Suppressor macrophage treated with lipopolysaccharide for 4 hours (primary cell): ENCODE data around the gene TMEM256.

Experiments used
- DNase-seq: peaks from one replicate; pipeline ENCODE4 v3.0.0-alpha.2; 2020

The TMEM256 gene

DNA sequence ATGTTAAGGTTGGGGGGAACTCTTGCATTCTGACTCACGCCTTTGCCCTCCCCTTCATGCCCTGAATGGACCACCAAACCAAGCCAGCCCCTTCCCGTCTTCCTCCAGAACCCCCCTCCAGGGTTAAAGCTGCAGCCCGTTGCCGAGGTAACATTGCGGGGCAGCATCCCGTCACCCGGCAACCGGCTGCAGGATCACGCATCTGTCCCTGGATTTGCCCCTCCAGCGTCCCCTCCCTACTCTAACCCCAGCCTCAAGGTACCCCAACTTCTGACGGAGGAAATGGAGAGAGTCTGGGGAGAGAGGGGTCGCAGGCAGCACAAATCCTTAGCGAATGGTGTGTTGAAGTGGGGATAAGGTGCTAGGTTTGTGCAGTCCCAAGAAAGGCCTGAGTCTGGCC, 3.2 kb upstream of the TMEM256 start:
- no peak for DNase-seq

DNA sequence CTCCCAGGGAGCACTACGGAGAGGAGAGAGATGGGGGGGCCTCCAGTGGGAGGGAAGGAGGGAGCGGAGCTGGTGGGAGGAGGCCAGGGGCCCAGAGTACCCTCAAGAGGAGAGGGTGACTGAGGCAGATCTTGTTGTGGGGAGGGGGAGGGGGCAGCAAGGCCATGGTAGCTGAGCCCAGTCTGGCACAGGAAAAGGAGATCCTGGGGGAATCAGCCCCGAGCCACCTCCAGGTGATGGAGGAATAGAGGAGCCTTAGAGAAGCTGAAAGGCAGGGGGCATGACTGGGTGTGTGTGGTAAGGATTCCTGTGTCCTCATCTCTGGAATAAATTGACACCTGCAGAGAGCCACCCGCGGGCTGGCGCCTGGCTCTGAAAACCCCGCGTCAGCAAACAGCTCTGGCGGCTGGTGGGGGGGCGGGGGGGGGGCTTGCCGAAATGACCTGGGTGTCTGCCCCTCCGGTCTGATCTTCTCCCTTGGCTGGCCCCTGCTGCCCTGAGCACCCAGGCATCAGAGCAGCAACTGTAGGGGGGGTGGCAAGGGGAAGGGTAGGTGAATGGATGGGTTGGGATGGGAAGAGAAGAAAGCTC, 2.4 kb upstream of the TMEM256 start:
- no peak for DNase-seq

DNA sequence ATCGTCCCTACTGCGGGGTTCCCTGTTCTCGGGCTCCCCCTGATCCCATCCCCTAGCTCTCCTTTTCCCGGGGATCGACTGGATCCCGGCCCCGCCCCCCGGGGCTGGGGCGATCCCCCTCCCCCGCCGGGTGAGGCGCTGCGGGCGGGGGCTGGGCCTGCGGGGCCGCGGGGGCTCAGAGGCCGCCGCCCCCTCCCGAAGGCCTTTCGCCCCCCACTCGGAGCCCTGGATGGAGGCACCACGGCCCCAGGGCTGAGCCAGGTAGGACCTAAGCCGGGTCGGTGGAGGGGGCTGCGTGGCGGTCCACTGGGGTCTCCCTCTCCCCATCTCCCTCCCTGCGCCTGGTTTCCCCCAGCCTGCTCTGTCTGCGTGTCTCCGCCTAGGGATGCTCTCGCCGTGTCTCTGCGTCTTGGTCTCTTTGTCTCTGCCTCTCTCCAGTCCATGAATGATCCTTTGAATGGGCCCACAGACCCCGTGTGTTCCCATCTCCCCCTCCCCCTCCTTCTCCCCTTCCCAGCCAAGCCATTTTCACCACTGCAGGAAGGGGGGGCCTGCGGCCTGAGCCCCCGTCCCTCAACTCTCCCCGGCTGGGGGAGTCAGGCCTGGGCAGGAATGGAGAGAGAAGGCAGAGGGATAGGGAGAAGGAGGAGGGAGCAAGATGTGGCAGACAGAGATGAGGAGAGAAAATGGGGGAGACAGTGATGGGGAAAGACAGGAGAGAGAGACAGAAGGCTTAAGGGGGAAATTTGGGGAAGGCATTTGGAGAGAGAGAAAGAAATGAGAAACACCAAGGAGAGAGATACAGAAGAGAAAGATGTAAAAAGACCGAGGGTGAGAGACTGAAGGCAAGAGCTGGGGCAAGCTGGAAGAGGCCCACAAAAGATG, 1.7 kb upstream of the TMEM256 start:
- DNase-seq, result no peak

DNA sequence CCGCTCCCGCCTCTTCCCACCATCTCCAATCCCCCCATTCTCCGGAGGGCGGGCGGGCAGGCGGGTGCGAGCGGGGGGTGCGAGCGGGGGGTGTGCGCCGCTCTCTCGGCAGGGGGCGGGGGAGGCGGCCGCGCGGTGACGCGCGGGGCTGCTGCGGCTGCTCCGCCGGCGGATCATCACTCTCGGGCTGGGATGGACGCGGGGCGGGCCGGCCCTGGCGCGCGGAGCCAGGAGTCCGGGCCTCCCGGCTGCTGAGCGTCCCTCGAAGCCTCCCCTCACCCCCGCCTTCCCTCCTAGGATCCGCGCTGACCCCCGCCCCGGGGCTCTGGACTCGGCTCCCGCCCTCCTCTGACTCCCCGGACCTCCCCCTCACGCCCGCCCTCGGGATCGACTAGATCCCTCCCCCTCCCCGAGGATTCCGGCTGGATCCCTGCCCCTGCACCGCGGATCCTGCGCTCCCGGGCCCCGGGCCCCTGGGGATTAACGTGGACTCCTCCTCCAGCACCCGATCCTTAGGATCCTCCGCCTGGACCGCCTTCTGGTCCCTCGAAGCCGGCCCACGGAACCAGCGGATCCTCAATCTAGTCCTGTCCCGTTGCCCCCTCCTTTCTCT, 946 bp upstream of the TMEM256 start:
- DNase-seq, result peak; percentile 13

DNA sequence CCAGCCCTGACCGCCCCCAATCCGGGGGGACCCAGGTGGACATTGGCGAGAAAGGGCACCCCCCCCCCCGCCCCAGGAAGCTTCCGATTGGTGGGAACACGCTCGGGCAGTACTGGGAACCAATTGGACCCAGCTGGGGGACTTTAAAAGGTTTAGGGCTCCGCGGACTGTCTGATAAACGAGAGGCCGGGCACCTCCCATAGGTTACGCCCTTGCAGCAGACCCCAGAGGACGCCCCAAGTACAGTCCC, 245 bp downstream of the TMEM256 start:
- DNase-seq, result no peak

DNA sequence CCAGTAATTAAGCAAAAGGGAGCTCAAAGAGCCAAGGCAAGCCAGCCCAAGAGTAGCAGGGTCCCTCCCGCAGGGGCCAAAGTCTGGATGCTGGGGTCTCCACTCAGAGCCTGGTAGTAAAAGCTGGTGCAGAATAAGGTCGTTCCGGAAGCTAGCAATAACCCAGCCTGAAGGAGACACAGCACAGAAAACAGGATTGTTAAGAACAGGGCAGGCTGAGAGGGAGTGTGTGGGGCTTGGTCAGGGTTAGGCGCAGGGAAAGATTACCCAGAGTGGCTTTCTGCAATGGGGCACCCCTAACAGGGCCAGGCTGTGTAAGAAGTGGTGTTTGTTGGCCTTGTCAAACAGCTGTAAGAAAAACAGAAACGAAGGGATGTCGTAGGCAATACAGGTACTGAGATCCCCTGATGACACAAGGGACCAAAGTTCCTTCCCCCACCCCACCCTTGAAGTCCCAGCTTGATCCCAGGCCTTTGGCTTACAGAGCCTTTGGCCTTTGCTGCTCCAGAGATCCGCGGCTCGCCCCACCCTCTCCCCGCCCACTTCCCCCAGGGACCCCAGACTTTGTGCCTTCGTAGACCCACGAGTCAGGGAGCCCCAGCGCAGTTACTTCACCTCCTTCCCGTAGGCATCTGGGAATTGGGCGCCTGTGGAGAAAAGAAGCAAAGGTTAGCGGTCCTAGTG, 712 bp downstream of the TMEM256 start:
- peak; percentile 9 for DNase-seq

DNA sequence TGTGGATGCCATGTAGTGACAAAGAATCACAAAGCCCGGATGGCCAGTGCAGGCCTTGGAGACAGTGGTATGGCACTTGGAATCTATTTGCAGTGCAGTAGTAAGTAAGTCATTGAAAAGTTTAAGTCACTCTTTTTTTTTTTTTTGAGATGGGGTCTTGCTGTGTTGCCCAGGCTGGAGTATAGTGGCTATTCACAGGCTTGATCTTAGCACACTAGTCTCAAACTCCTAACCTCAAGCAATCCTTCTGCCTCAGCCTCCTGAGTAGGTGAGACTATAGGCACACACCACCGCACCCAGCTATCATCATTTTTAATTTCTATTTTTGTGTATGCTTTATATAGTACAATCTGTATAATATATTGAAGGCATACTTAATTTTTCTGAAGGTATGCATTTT, 5.3 kb downstream of the TMEM256 start:
- DNase-seq, result no peak

DNA sequence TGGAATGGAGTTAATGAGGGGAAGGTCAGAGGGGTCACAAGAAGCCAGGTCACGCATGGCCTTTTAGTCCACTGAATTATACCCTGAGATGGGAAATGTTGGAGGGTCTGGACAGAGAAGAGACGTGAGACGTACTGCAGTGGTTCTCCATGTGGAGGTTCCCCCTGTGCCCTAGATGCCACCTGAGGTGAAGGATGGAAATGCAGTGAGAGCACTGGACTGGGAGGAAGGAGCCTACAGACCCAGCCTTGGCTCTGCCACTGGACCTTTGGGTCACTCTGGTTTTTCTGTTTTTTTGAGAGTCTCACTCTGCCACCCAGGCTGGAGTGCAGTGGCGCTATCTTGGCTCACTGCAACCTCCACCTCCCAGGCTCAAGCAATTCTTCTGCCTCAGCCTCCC, 7.8 kb downstream of the TMEM256 start:
- DNase-seq, result no peak

DNA sequence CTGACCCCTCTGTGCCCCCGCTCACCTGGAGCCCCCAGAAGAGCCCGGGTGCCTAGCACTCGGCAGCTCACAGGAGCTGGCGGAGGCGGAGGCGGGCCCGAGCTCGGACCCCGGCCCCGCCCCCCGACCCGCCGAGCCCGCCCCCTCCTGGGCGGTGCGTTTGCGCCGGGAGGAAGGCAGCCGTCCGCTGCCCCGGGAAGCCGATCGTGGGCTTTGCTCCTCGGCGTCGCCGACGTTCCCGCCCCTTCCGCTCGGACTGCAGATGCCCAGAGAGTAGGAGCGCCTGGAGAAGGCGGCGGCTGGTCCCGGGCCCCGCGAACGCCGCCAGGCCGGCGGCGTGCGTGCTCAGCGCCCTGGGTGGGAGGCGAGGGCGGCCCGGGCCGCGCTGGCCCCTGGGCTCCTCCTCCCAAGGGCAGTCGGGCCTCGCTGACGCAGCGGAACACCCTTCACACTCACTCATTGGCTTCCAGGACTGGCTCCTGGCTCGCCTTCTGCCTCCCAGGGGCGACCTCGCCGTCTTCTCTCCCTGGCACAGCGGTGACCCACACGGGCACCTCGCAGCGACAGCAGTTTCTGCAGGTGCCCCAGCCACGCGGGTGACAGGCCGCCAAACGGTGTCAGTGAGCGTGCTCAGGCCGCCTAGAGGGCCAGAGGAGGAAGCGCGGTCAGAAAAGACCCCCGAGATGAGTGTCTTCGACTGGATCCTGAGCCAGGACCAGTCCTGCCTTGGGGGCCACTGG, 9.3 kb downstream of the TMEM256 start, which contains the start of gene PLSCR3:
Gene PLSCR3 (minus strand): TSS at position 74 of the 740 bp plus-strand sequence. CDS start 415 bp downstream, outside the sequence.
- peak; percentile 84 for DNase-seq

DNA sequence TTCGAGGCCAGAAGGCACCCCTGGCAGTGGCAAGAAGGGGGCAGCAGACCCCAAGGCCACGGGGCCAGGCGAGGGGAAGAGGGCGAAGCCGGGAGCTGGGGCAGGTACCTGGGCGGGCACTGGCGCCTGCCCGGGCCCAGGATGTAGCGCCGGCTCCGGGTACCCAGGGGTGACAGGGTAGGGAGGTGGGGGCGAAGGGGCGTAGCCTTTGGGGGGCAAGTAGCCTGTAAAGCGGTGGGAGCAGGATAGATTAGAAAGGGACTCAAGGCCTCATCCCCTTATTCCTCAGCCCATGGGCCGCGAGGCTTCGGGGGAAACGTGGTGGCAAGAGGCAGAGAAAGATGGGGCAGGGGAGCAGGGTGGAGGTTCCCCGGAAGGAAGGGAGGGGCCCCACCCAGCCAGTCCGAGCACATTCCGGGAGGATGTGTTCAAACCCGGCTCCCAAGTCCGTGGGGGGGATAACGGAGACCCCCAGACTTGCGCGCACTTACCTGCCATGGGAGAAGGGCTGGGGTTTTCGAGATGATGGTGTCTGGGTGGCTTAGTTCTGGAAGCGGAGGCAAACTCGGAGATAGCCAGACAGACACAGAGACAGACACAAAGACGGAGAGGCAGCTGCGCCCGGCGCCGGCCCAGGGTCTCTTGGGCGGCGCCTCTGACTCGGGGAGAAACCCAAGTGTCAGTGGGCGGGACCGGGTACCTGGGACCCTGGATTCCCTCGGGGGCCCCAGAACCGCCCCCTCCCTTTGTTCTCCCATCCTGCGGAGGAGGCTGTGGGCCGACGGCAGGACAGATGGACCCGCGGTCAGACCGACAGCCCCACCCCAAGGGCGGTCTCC, 10.1 kb downstream of the TMEM256 start:
- peak; percentile 16 for DNase-seq

DNA sequence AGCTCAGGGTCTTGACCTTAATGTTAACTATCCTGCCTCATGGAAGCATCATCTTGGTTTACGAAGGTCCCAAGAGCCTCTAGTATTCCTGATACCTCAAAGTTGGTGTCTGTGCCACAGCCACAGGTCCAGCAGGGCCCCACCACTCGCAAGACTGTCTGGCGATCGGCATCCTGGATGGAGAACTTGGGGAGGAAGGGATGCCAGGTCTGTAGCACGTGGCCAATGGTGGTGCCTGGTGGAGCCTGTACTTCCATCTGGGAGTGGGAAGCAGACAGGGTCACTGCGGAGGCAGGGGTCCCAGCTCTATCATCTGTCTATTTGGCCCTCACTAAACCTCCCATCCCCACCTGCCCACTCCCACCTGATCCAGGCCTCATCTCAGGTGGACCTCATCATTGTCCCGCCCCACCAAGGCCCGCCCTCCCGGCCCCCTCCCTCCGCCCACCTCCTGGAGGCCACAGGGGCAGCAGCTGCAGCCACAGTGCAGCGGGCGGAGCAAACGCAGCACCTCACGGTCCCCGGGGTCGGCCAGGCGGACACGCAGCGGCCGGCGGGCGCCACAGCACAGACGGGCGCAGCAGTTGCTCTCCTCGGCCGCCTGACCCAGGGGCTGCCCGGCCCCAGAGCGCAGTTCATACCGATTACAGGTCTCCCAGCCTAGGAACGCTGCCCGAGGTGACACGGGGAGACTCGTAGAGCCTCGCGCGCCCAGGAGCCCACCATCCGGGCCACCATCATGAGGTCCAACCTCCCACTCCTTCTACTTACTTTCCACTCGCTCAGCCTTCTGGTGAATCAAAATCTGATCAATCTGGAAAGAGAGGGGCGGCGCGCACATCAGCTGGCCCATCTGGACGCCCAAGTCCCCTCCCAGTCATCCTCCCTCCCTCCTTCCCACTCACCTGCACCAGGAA, 10.9 kb downstream of the TMEM256 start:
- no peak for DNase-seq

DNA sequence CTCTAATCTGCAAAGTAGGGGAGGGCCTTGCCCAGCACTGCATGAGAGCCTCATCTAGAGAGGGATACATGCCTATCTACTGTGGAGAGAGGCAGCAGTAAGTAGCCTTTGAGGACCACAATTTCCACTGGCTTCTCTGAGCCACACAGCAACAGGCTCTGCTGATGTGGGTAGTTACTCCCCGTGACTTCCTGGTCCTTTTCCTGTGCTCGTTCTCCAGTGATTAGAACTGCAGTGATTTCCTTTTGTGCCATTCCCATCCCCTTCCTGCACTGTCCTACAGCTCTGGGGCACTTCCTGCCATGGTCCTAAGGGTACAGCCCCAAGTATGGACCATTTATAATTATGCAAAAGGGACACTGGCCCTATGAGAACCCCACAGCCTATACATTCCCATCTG, 12.6 kb downstream of the TMEM256 start:
- no peak for DNase-seq

DNA sequence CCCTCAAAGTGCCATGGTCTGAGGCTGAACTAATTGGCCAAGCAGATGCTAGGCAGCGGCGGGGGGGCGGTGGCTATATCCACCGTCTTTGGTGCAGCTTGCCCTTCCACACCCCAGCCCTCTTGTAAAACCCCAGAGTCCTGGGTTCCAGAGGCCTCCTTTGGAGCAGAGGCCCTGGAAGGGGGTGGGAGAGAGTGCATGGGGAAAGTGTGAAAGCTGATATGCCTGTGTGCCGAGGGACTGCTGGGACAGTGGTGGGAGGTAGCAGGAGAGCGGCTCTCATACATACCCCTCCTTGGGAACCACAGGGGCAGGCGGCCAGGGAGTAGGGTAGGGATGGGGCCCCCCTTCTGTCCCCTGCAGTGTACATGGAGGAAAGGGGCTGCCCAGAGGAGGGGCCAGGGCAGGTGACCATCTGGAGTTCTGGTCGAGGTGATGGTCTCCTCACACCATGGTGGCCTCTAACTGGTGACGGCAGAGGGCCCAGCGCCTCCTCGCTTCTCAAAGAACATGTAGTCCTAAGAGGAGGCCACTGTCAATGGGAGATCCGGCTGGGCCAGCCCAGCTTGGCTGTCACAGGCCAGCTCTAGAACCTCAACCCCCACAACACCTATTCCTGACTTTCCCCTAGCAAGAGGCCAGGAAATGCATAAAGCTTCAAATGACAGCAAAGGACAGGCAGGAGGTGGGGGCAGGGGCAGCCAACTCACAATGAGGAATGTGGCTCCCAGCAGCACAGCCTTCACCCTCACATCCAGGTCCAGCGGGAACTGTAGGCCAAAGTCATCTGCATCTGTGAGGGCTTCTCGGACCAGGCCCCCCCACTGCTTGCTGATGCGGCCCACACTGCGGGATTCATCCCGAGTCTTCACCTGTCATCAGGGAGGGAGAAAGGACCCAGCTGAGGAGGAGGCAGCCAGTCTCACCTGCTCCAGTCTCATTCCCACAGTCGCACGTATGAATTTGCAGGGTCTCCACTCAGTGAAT, 13.7 kb downstream of the TMEM256 start:
- no peak for DNase-seq

DNA sequence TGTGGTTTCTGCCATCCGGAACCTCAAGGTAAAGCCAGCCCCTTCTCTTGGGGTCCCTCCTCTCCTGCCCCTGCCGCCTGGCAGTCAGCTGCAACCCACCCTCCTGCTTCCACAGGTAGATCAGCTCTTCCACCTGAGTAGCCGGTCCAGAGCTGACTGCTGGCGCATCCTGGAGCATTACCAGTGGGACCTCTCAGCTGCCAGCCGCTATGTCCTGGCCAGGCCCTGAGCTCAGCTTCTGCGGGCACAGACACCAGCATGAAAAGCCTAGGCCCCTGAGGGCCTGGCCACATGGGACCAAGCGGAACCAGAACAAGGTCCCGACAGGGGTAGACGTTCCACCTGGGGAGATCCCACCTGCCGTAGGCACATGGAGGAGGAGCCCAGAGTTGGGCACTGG, 15.0 kb downstream of the TMEM256 start:
- DNase-seq, result no peak

DNA sequence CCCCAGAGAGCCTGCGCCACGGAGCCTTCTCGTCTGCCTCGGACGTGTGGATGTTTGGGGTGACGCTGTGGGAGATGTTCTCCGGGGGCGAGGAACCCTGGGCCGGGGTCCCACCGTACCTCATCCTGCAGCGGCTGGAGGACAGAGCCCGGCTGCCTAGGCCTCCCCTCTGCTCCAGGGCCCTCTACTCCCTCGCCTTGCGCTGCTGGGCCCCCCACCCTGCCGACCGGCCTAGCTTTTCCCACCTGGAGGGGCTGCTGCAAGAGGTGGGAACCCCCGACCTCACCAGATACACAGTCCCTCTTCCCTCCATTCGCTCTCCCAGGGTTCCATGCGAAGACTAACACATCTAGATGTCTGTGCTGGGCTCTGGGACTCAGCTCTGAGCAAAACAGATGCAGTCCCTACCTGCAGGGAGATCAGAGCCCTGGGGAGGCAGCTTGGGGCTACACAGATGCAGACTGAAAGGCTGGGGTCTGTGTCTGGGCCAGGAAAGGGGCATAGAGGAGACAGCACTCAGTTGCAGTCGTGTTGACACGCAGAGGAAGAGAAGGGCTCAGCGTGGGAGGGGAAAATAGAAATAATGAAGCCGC, 19.3 kb downstream of the TMEM256 start:
- DNase-seq, result no peak

DNA sequence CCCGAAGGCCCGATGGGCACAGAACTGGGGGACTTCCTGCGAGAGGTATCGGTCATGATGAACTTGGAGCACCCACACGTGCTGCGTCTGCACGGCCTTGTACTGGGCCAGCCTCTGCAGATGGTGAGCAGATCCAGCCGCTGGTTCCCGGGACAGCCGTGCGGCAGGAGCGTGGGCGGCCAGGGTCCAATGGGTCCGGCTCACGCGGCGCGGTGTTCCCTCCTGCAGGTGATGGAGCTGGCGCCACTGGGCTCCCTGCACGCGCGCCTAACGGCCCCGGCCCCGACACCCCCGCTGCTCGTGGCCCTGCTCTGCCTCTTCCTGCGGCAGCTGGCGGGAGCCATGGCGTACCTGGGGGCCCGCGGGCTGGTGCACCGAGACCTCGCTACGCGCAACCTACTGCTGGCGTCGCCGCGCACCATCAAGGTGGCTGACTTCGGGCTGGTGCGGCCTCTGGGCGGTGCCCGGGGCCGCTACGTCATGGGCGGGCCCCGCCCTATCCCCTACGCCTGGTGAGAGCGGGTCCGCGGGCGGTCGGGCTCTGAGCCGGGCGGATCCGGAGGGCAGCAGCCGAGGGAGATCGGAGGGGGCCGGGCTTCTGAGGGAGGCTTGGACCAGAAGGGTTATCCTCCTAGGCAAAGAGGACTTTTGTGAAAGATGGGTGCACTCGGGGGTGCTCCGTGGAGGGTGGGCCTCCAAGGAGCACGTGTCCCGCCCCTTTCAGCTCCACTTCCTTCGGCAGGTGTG, 20.0 kb downstream of the TMEM256 start:
- peak; percentile 40 for DNase-seq

DNA sequence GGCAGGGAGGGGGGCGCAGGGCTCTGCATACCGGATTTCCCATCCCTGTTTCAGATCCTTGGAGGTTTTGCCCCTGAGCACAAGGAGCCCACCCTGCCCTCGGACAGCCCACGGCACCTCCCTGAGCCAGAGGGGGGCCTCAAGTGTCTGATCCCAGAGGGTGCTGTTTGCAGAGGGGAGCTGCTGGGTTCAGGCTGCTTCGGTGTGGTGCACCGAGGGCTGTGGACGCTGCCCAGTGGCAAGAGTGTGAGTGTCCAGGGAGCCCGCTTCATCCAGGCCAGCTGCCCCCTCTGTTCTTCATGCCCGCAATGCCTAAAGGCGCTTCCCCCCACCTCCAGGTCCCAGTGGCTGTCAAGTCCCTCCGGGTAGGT, 20.5 kb downstream of the TMEM256 start:
- DNase-seq, result no peak

DNA sequence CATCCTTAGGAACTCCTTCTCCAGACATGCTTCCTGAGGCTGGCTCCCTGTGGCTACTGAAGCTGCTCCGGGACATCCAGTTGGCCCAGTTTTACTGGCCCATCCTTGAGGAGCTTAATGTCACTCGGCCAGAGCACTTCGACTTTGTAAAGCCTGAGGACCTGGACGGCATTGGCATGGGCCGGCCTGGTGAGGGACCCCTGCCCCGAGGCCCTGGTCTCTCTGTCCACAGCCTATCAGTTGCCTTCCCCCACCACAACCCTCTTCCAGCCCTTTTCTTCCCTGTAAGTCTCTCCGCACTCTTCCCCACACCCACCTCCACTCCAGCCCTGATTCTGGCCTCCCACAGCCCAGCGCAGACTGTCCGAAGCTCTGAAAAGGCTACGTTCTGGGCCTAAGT, 21.0 kb downstream of the TMEM256 start:
- DNase-seq, result no peak
